ENCODE data around the gene MED10.

The MED10 gene

DNA sequence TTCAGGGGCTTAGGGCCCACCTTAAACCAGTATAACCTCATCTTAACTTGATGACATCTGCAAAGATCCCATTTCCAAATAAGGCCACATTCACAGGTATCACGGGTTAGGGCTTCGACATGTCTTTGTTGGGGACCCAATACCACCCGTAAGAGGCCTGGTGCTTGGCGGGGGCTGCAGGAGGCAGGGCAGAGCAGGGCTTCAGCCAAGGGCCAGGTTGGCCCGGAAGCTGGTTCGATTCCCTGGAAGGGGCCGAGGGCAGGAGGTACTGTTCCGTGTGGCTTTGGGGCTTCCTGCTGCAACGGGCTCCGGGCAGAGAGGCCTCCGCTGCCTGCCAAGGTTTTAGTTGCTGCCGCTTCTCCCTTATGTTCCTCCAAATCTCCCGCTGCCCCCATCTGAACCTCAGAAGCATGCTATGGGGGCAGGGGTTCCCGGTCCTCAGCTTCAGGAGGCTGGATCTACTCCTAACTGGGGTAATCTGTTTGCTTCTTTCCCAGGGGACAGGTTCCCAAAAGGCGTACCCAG, 29.8 kb downstream of the MED10 start:
- no peak for DNase-seq (ENCODE audit: low read depth)

DNA sequence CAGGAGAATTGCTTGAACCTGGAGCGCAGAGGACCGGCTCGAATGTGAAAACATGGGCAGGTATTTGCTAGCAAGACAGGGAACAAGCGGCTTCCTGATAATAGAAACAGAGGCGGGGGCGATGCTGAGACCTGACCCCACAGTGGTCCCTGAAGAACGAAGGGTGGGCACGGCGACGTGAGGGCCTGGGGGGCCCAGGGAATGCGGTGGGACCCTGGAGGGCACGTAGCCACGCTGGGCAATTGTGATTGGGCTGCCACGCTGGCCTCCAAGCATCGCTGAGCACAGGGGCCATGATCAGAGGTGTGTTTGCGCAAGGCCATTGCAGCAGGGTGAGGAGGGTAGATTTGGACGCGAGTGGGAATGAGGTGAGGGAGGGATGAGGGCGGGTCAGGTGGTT, 30.7 kb downstream of the MED10 start:
- DNase-seq (ENCODE audit: low read depth), result no peak

- DNase-seq (ENCODE audit: low read depth), result no peak
Measured at GRCh38 chr5:6347165-6347564, 31.2 kb downstream of the MED10 start.

DNA sequence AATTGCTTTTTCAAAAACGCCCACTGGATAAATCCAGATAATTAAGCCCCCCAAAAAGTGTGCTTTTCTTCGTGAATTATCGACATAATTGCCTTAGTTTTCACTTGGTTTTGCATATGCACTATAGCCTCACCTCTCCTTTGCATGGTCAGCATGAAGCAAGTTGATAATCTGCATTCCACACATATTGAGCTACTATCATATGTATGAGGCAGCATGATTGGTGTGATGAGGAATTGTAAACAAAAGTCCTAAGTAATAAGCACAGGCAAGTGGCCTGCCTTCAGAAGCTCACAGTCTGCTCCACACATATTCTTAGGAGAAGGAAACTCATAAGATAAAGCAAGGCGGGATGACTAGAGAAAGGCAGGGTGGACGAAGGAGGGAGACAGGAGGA, 33.8 kb downstream of the MED10 start:
- no peak for DNase-seq (ENCODE audit: low read depth)

DNA sequence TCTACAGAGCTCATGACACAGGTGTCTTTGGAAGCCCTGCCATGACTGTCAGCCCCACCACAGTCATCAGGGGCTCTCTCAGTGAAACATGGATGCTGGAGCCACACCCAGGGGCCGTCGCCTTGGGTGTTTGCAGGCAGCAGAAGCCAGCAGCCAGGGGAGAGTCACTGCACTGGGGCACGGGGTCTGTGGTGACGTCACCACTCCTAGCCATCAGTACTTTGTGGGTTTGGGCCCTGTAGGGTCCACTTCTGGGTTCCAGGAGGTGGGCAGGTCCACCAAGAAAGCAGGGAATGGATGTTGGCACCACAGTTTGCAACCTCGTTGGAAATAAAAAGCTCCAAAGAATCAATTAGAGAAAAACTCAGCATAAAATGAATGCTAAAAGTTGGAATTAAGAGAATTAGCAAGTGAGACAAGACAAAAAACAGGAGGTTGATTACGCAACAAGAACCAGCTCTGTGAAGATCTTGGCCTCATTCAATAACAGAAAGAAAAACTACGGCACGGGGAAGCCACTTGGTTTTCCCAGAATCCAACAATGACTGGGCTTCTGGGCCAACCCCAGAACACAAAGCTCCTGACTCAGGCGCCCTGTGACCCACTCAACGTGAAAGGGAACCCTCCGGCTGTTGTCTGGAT, 34.3 kb downstream of the MED10 start:
- DNase-seq (ENCODE audit: low read depth), result no peak

- DNase-seq (ENCODE audit: low read depth), result no peak
Measured at GRCh38 chr5:6342689-6343315, 35.5 kb downstream of the MED10 start.

- DNase-seq (ENCODE audit: low read depth), result no peak
Measured at GRCh38 chr5:6340100-6340499, 38.2 kb downstream of the MED10 start.

DNA sequence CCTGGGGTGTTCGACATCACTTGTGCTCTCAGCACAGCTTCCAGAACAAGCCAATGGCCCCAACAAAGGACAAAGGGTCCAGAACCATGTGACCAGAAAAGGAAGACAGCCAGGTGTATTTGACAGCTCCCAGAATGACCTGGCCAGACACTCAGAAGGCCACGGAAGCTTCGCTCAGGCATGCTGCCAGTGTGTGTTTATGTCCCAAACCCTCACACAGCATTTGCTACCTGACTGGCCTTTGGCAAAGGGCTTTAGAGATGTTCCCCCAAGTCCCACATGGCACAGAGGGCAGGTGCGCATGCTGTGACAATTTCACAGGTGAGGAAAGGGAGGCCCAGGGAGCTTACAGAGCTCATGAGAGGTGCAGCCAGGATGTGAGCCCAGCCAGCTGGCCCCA, 39.5 kb downstream of the MED10 start:
- no peak for DNase-seq (ENCODE audit: low read depth)

DNA sequence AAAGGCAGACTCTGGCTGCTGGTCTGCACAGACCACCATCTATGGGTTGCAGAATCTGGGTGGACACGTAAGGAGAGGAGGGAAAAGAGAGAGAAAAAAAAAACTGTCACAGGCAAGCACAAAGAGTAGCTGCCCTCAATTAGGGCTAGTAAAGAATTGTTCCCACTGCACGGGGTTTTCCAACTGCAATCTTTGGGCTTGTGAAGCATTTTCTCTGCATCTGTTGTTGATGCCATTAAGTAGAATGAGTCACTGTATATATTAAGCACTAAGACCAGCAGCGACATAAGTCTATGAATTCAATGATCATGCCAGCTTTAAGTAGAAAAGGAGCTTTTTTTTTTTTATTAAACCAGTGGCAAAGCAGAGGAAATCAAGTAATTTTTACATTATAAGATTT, 40.2 kb downstream of the MED10 start:
- no peak for DNase-seq (ENCODE audit: low read depth)

DNA sequence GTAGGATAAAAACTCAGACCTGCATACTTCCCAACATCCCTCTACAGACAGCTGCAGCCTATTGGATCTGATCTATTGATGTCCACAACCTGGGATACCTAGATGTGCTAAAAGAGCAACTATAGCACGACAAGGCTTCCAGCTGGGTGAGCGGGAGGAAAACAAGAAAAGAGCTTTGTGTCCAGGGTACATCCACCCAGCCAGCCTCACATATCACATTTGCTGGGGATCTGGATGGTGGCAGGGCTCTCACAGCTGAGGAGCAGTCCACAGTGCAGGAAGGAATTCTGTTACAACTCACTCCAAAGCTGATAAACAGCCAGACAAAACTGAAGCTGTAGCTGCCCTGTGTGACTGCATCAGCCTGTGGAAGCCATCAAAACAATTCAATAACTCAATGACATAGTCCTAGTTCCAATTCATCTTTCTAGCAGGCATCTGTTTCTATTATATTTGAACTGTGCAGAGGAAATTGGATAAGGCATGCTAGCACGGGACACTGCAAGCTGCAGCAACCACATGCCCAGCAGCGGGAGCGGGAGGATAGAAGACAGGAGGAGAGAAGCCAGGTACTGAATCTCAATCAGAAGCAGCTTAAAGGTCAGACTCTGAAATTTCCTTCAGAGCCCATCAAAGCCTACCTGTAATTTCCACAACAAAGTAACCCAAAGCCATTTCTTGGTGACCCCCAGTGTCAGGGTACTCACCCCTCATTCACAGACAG, 45.0 kb downstream of the MED10 start:
- DNase-seq (ENCODE audit: low read depth), result no peak

- no peak for DNase-seq (ENCODE audit: low read depth)
Measured at GRCh38 chr5:6328173-6328572, 50.2 kb downstream of the MED10 start.

DNA sequence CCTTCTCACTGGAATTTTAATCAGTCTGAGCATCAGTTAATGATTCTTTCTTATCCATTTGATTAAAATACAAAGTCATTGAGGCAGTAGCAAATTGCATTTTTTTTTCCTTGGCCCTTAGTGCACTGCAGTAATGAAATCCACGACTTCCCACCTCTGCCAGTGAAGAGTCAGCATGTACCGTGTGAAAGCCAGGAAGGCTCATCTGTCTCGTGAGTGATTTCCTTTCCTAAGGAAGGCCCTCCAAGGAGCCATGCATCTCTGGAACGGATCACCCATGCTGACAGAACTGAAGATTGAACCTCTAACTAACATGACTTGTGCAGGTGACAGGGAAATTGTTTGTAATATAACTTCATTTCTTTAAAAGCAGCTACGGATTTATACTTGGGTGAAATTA, 51.6 kb downstream of the MED10 start:
- no peak for DNase-seq (ENCODE audit: low read depth)

DNA sequence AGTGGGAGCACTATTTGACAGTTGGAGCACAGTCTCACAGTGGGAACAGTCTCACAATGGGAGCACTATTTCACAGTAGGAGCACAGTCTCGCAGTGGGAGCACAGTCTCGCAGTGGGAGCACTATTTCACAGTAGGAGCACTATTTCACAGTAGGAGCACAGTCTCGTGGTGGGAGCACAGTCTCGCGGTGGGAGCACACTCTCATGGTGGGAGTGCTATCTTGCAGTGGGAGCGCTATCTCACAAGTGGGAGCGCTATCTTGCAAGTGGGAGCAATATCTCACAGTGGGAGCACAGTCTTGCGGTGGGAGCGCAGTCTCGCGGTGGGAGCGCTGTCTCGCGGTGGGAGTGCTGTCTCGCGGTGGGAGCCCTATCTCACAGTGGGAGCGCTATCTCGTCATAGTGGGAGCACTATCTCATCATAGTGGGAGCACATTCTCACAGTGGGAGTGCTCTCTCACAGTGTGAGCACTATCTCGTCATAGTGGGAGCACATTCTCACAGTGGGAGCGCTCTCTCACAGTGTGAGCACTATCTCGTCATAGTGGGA, 56.1 kb downstream of the MED10 start:
- no peak for DNase-seq (ENCODE audit: low read depth)
